ENCODE data around the gene SNX25.

DNA sequence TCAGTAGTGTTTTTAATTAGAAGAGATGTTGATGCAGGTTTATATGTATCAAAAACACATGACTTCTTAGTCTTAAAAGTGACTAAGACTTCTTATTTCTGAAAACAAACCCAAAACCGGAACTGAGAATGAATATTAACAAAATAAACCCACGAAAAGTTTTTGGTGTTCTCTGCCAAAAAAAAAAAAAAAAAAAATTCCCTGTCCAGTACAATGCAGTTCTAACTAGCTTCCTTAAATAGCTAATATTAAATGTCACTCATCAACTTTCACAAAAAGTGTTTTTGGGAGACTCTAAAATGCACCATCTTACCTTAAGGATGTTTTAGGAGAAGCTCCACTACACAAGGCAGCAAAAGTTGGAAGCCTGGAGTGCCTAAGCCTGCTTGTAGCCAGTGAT is 189.2 kb downstream of the SNX25 start:
- TF ChIP-seq FOXM1 (IDR thresholded peaks at IDR 0.05; ENCODE audit: borderline replicate concordance) (no peak), SUZ12 (IDR thresholded peaks at IDR 0.05) (no peak), ZNF384 (IDR thresholded peaks at IDR 0.05) (no peak), TARDBP (IDR thresholded peaks at IDR 0.05) (no peak), SP1 (IDR thresholded peaks at IDR 0.05) (no peak), BHLHE40 (IDR thresholded peaks at IDR 0.05; ENCODE audit: borderline replicate concordance) (no peak), PKNOX1 (IDR thresholded peaks at IDR 0.05) (no peak), FOXA1 (IDR thresholded peaks at IDR 0.05) (no peak), NFRKB (IDR thresholded peaks at IDR 0.05) (no peak), ELF4 (IDR thresholded peaks at IDR 0.05) (no peak), L3MBTL2 (conservative IDR thresholded peaks at IDR 0.05) (no peak), ARNT (IDR thresholded peaks at IDR 0.05) (no peak)

All from HEK293T (cell line).